Activated CD4-positive, alpha-beta T cell treated with anti-CD3 and anti-CD28 coated beads, Interleukin-2, amount 10 ng/mL, durations not matched to agents 7 days and 5 days (primary cell): Measurements from ENCODE around the gene AGPAT4. TPM values are rescaled to one million over a fixed set of nuclear protein-coding genes. Genes with fewer than 3 reads are reported as not detected.
"Not testable (repeated sequence)": the region's sequence is repeated elsewhere in the genome, so short reads cannot be mapped to it uniquely, and the experiment has no call there.

Source experiments
- CTCF ChIA-PET: fragments of 350-600 bp; sonication (Branson Sonifier 250); formaldehyde crosslinking; loops from one replicate; lab custom pipeline; 2021; ENCODE audit warnings: antibody characterized with exemption; lab: Charles Lee
- POLR2A ChIA-PET: fragments of 350-600 bp; sonication (Branson Sonifier 250); formaldehyde crosslinking; loops from one replicate; lab custom pipeline; 2021; ENCODE audit warnings: antibody characterized with exemption; lab: Charles Lee
- DNase-seq: peaks from one replicate; pipeline ENCODE4 v3.0.0-alpha.2; 2020
- H3K27ac Mint-ChIP-seq: one replicate; pipeline ENCODE4 v1.8.0; 2021; ENCODE audit warnings: mild to moderate bottlenecking, moderate library complexity, mixed read lengths
- H3K27me3 Mint-ChIP-seq: one replicate; pipeline ENCODE4 v1.8.0; 2021; ENCODE audit warnings: mixed read lengths
- H3K36me3 Mint-ChIP-seq: one replicate; pipeline ENCODE4 v1.8.0; 2021; ENCODE audit warnings: low read depth, mixed read lengths
- H3K4me1 Mint-ChIP-seq: one replicate; pipeline ENCODE4 v1.8.0; 2021; ENCODE audit warnings: mixed read lengths
- H3K4me3 Mint-ChIP-seq: one replicate; pipeline ENCODE4 v1.8.0; 2021; ENCODE audit warnings: mild to moderate bottlenecking, moderate library complexity, mixed read lengths
- H3K9me3 Mint-ChIP-seq: one replicate; pipeline ENCODE4 v1.8.0; 2021; ENCODE audit warnings: mixed read lengths
- total RNA-seq, 2 experiments: library from RNA; stranded (reverse); gene quantifications; one replicate each; pipeline ENCODE4 v1.2.3, GENCODE V29; 2021

The AGPAT4 gene
- total RNA-seq, 2 experiments from 2014 or later, result 8.5 to 8.8 TPM

DNA sequence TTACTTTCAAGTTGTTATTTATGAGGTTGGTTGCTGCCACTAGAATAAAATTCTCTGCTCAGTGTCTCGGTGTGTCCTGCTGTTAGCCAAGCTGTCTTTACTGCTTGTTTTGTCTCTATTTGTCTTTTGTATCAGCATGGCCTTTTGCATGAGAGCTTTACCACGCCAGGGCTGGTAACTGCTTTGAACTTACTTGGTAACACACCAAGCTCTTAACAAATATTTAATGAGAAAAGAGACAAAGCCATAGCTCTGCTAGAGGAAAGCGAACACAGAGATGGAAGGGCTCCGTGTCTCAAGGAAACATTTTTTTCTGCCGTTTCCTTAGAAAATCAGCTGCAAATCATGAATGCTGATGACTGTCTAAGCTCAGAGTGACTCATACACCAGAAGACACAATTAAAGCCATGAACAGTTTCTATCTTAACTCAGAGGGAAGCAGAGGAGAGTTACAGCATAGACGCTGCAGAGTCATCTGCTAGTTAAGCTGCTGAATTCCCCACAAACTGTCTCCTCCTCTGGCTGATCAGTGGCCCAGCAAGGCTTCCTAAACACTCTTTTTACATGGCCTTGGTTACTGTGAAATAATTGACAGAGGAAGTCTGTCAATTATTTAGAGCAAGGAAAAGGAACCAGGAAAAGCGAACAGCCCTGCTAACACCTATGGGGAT, 44.8 kb downstream of the AGPAT4 start:
- H3K4me1 Mint-ChIP-seq, result peaks cover 52% of the 10 kb centered on the region

DNA sequence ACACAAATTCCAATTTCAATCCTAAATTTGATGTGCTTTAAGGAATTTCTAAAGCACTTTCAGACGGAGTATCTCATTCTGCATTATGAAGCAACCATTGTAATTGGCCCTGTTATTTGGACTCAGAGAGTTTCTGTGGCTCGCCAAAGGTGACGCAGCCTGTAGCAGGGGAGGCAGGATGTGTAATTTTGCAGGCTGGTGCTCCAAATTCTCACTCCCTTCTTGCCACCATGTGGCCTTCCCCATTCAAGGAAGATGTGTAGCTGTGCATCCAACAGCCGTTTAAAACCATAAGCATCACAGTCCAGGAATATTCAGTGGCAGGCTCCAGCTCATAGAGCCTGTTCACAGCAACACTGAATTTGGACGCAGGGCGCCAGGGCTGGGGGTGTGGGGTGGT, 45.8 kb downstream of the AGPAT4 start:
- Mint-ChIP-seq H3K4me3 (no peak overlapping the region), H3K9me3 (no peaks in the 10 kb centered on the region), H3K4me1 (peaks cover 60% of the 10 kb centered on the region), H3K36me3 (peaks cover 25% of the 10 kb centered on the region), H3K27ac (no peak overlapping the region), H3K27me3 (no peaks in the 10 kb centered on the region)
- ChIA-PET POLR2A (no interaction called here), CTCF (interaction anchor here (0.5 to 1.9 kb wide), 3 partner anchors 10 to 181 kb away, joined by 3 to 6 read pairs (median 3); no protein-coding TSS in a partner anchor)
- DNase-seq, result no peak

More for the DNA sequence above, 44.8 kb downstream of the AGPAT4 start:
- no peak overlapping the region for H3K4me3 Mint-ChIP-seq
- no peaks in the 10 kb centered on the region for H3K27me3 Mint-ChIP-seq
- no peak for DNase-seq
- POLR2A ChIA-PET, result interaction anchor here (0.7 kb wide), 1 partner anchor 45 kb away, joined by 4 read pairs; the partner anchor contains the start of gene AGPAT4
- H3K9me3 Mint-ChIP-seq, result no peaks in the 10 kb centered on the region
- CTCF ChIA-PET, result interaction anchor here (1.1 to 1.9 kb wide), 2 partner anchors 11 to 49 kb away, joined by 3 to 6 read pairs; no protein-coding TSS in a partner anchor
- peaks cover 25% of the 10 kb centered on the region for H3K36me3 Mint-ChIP-seq
- H3K27ac Mint-ChIP-seq, result peak overlapping the region; percentile 34

DNA sequence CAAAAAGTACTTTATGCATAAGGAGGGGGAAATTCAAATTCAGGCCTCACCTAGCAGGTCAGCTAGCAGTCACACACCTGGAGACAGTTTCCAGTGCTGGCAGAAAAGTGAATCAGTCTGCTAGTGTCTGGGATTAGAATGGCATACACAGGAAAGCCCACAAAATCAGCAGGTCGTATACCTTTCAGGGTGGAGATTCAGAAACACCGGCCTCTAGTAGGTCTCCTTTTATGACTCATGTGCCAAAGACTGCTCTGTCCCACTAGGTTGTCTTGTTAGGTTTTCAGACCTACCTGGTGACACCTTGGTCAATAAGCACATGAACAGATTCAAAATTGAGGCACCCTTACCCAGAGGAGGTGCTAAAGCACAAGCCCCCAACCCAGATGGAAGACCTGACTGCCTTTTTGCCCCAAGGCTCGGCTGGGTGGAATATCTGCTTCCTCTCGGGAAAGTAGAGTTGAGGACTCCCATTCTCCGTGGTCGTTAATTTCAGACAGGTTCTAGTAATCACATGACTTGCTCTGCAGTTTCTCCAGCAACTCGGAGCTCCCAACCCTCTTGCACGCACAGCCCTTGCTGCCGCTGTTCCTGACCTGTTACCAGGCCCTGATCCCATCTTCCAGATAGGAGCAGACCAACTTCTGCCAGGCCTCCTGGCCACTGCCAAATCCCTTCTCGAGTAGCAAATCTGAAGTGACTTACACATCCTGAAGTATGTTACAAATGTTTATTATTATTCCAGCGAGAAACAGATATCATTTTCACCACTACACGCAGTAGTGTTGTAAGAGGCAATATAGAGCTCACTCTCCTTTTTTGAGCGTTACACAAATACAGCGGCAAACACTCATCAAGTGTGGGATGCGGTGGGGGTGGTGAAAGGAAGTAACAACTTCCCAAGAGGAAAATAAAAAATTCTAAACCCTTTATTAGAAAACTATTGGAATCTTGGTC, 46.6 kb downstream of the AGPAT4 start:
- Mint-ChIP-seq H3K4me1 (peaks cover 60% of the 10 kb centered on the region), H3K27me3 (no peaks in the 10 kb centered on the region), H3K4me3 (no peak overlapping the region), H3K36me3 (peaks cover 23% of the 10 kb centered on the region), H3K27ac (peak overlapping the region; percentile 94), H3K9me3 (no peaks in the 10 kb centered on the region)
- POLR2A ChIA-PET, result no interaction called here
- no peak for DNase-seq
- CTCF ChIA-PET, result interaction anchor here (0.9 to 1.9 kb wide), 3 partner anchors 9 to 28 kb away, joined by 3 to 6 read pairs (median 4); no protein-coding TSS in a partner anchor

DNA sequence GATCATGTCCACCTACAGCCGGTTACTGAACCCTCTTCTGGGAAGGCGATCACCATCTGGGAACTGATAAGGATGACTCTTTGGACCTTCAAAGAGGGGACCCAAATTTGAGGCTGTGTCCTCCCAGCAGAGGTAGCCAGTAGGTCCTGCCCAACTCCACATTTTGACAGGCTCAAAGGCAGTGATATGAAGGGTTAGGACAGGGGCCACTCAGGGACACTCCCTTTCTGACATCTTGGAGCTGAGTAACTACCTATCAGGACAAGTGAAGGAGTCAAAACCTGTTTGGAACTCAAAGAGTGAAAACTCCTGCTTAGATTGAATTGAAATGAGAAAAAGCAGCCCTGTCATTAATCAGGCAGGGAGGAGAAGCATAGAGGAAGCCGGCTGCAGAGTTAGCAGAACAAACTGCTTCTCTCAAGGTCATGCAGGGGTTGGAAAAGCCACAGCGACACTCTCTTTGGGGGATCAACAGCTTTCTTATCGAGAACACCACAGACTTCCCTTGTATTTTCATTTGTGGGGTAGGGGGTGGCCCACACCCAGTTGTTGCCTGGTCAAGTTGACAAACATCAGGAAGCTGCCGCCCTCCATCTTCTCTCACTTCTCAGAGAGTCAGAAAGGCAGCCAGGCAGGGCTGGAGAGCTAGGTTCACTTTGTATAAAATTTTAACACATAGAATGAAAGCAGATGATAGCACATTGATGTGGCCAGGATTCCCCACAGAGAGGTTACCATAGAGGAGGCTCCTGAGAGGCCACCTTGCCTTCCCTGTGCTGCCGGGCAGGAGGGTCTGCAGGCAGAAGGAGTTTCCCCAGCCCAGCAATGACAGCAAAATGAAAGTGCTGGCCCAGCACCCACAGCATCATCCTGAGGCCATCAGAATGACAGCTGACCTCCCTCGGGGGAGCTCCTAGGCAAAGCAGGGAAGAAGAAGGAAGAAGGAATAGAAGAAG, 47.6 kb downstream of the AGPAT4 start:
- DNase-seq, result peak; percentile 44
- ChIA-PET CTCF (interaction anchor here (1.0 kb wide), 1 partner anchor 27 kb away, joined by 4 read pairs; no protein-coding TSS in a partner anchor), POLR2A (no interaction called here)
- Mint-ChIP-seq H3K27me3 (no peaks in the 10 kb centered on the region), H3K4me3 (peak overlapping the region; percentile 58), H3K9me3 (no peaks in the 10 kb centered on the region), H3K36me3 (peaks cover 18% of the 10 kb centered on the region), H3K27ac (peak overlapping the region; percentile 94), H3K4me1 (peaks cover 62% of the 10 kb centered on the region)

DNA sequence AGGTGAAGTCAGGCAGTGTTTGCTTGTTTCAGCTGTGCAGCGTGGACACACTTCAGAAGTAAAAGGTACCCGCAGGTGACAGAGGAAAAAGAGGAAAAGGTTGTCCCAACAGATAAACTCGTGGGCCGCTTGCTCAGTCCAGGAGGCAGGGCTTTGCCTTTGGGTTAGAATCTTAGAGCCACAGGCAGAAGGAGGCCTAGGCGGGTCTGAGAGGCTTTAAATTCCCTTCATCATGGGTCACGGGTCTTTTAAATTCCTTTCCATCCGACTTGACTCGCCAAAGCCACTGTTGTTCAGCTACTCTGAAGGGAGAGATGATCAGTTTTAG, 48.2 kb downstream of the AGPAT4 start:
- Mint-ChIP-seq H3K4me1 (peaks cover 62% of the 10 kb centered on the region), H3K27ac (peak overlapping the region; percentile 94), H3K27me3 (no peaks in the 10 kb centered on the region), H3K9me3 (no peaks in the 10 kb centered on the region), H3K36me3 (peaks cover 15% of the 10 kb centered on the region), H3K4me3 (no peak overlapping the region)
- no peak for DNase-seq
- ChIA-PET CTCF (no interaction called here), POLR2A (no interaction called here)

DNA sequence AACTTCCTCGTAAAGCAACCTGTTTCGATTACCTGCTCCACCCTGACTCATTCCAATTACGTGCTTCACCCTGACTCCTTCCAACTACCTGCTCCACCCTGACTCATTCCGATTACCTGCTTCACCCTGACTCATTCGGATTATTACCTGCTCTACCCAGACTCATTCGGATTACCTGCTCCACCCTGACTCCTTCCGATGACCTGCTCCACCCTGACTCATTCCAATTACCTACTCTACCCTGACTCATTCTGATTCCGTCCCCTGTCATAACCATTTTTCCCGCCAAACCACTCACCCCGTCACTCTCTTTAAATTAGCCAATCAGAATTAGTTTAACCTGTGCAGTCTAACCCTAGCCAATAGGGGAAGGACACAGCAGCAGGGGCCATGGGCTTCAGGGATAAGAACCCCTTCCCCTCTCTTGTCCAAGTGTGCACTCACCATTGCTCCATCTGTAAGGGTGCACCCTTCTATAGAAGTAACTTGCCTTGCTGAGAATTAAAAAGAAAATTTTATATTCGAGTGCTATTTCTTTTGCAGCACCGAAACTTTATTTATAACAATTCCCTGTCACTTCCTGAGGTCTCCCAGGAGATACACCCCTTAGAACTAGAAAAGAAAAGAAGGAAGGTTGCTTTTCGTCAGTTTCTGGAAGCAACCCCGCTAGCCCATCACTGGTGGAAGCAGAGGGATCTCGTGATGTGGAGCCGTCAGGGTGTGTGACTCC, 48.7 kb downstream of the AGPAT4 start:
- H3K4me3 Mint-ChIP-seq, H3K9me3 Mint-ChIP-seq, H3K27me3 Mint-ChIP-seq, POLR2A ChIA-PET, DNase-seq: not testable (repeated sequence)
- peaks cover 15% of the 10 kb centered on the region for H3K36me3 Mint-ChIP-seq
- CTCF ChIA-PET, result interaction anchor here (0.6 kb wide), 1 partner anchor 32 kb away, joined by 3 read pairs; no protein-coding TSS in a partner anchor
- H3K4me1 Mint-ChIP-seq, result peaks cover 62% of the 10 kb centered on the region
- H3K27ac Mint-ChIP-seq, result peak overlapping the region; percentile 94

DNA sequence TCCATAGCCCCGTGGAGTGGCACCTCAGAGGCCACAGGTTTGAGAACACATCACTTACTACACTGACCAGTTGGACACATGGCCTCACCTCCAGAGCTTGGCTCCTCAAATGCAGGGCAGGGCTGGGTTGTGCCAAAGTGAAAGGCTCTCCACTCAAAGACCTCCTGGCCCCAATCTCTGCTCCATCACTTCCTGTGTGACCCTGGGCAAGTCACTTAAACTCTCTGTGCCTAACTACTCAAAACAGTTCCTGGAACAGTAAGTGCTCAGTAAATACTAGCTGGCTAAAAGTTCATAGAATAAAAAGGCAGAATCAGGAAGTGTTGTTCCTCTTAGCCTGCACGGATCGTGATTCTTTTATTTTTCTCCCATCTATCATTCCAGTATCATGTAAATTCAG, 50.2 kb downstream of the AGPAT4 start:
- Mint-ChIP-seq H3K27me3 (no peaks in the 10 kb centered on the region), H3K9me3 (no peaks in the 10 kb centered on the region), H3K27ac (no peak overlapping the region), H3K36me3 (peaks cover 13% of the 10 kb centered on the region), H3K4me1 (peaks cover 50% of the 10 kb centered on the region), H3K4me3 (no peak overlapping the region)
- ChIA-PET POLR2A (no interaction called here), CTCF (interaction anchor here (0.6 to 1.2 kb wide), 3 partner anchors 27 to 98 kb away, joined by 3 to 4 read pairs (median 3); partner anchors contain the start of gene AGPAT4)
- DNase-seq, result no peak

DNA sequence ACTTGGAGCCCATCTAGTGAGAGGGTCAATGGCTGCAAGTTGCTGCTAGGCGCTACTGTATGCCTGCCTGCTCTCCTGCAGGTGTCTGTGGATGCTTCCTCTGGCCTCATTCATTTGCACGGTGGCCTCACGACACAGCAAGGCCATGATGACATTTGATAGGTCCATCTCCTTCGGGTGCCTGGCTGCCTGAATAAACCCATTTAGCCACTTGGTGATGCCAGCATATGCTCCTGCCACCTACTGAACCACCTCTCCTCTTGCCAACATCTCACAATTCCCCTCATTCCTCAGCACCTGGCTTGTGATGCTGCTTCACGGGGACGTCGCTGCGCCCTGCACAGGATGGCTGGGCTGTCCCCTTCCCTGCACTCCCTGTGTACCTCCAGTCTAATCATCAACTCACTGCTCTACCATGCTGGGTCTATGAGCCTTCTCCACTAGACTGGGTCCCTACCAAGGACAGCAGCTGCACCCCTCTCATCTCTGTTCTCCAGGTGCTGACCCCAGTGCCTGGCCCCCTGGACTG, 51.1 kb downstream of the AGPAT4 start:
- no peak overlapping the region for H3K4me3 Mint-ChIP-seq
- H3K9me3 Mint-ChIP-seq, result no peaks in the 10 kb centered on the region
- DNase-seq, result no peak
- CTCF ChIA-PET, result no interaction called here
- no peaks in the 10 kb centered on the region for H3K27me3 Mint-ChIP-seq
- no peak overlapping the region for H3K27ac Mint-ChIP-seq
- POLR2A ChIA-PET, result no interaction called here
- H3K4me1 Mint-ChIP-seq, result peaks cover 43% of the 10 kb centered on the region
- peaks cover 16% of the 10 kb centered on the region for H3K36me3 Mint-ChIP-seq

DNA sequence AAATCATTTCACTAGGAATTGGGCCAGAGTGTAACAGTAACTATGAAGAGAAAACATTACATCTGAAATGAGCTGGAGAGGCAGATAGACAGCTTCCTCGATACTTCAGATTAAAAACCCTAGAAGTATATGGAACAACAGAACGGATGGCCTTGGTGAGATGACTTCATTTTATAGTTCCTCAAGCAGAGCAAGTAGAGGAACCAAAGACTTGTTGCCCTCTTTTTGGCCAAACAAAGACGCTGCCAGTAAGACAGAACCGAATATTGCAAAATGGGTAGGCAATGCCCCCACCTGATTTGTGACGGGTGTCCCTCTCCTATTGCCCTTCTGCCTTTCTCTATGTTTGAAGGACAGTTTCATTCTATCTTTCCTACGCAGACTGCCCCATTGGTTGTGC, 53.5 kb downstream of the AGPAT4 start:
- H3K4me1 Mint-ChIP-seq, result peaks cover 20% of the 10 kb centered on the region
- H3K36me3 Mint-ChIP-seq, result peaks cover 16% of the 10 kb centered on the region
- ChIA-PET CTCF (no interaction called here), POLR2A (no interaction called here)
- no peak overlapping the region for H3K4me3 Mint-ChIP-seq
- H3K27me3 Mint-ChIP-seq, result no peaks in the 10 kb centered on the region
- H3K27ac Mint-ChIP-seq, result no peak overlapping the region
- no peak for DNase-seq
- peaks cover 14% of the 10 kb centered on the region for H3K9me3 Mint-ChIP-seq

DNA sequence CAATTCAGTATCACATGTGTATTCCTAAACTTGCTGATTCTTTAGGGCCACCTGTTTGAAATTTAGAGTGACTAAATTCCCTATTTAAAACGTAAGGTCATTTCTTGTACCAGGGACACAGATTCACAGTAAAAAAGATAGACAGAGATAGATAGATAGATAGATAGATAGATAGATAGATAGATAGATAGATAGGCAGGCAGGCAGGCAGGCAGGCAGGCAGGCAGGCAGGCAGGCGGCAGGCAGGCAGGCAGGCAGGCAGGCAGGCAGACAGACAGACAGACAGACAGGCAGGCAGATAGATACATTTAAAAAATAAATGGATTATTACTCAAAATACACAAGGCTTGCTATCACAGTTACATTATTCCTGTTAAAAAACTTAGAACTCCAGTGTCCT, 54.2 kb downstream of the AGPAT4 start:
- H3K36me3 Mint-ChIP-seq, result peaks cover 15% of the 10 kb centered on the region
- H3K4me1 Mint-ChIP-seq, result peaks cover 13% of the 10 kb centered on the region
- CTCF ChIA-PET, result interaction anchor here (0.6 kb wide), 1 partner anchor 68 kb away, joined by 3 read pairs; no protein-coding TSS in a partner anchor
- H3K9me3 Mint-ChIP-seq, result peaks cover 17% of the 10 kb centered on the region
- POLR2A ChIA-PET, result no interaction called here
- H3K27me3 Mint-ChIP-seq, result no peaks in the 10 kb centered on the region
- H3K4me3 Mint-ChIP-seq, result no peak overlapping the region
- DNase-seq, result no peak
- H3K27ac Mint-ChIP-seq, result no peak overlapping the region

DNA sequence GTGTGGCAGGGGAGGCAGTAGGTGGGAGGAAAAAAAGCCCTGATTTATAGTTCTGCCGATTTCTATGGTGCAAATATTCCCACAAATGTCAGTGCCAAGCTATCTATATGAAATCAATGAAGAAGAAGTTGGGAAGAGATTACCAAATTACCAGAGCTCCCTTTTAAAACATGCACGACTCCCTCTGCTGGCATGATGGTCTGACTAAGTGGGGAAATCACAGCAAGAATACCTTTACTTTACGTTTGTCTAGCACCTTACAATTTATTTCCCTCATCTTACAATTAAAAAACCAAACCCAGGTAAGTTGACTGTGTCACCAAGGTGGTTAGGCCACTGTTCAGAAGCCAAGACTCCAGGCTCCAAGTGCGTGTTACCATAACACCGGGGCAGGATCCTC, 55.6 kb downstream of the AGPAT4 start:
- Mint-ChIP-seq H3K4me1 (peaks cover 2% of the 10 kb centered on the region), H3K9me3 (peaks cover 23% of the 10 kb centered on the region), H3K27ac (no peak overlapping the region), H3K36me3 (peaks cover 17% of the 10 kb centered on the region), H3K4me3 (no peak overlapping the region), H3K27me3 (no peaks in the 10 kb centered on the region)
- ChIA-PET POLR2A (no interaction called here), CTCF (interaction anchor here (1.5 kb wide), 1 partner anchor 10 kb away, joined by 6 read pairs; no protein-coding TSS in a partner anchor)
- DNase-seq, result no peak
